K562 (cell line): ENCODE results near the gene LRRIQ1. TPM values are rescaled to one million over a fixed set of nuclear protein-coding genes. Genes with fewer than 3 reads are reported as not detected.

Experiments used
- ATAC-seq: fragments of 200-7000 bp; cut with Tn5 transposase; 3 replicates; pipeline ENCODE4 v1.9.1; 2020; ENCODE audit warnings: moderate library complexity
- BruUV-seq: library from RNA; stranded (reverse); fragments of 400-500 nt; replicated peaks from 2 replicates; lab custom pipeline; 2021; lab: Mats Ljungman, UMichigan
- CTCF ChIA-PET: fragments of 300-600 bp; formaldehyde crosslinking; extraction: SDS; loops from one replicate; lab custom pipeline; 2021; ENCODE audit warnings: low intra/inter-chr PET ratio; lab: Yijun Ruan, JAX
- POLR2A ChIA-PET: fragments of 300-600, 350-650 bp; sonication (Branson Sonifier 250); formaldehyde crosslinking; extraction: SDS; loops from one replicate; lab custom pipeline; 2021; ENCODE audit warnings: antibody characterized with exemption, inconsistent platforms; lab: Yijun Ruan, JAX
- DNase-seq, 4 experiments: peaks; one replicate each; pipeline versions ENCODE4 v3.0.0 to v3.0.0-alpha.2; 2011 to 2018; ENCODE audit warnings: low spot score in 3 of 4, mixed read lengths in 3 of 4; ENCODE audit errors: extremely low read depth in 1 of 4
- FAIRE-seq: peaks from 2 replicates; lab custom pipeline; 2011; peaks lifted over from hg19 to GRCh38; lab: Jason Lieb, UNC
- H2AFZ ChIP-seq: 2 replicates; pipeline ENCODE4 v1.6.0; 2011; ENCODE audit warnings: low read depth, low read length, control low read depth, inconsistent platforms
- H3K27ac ChIP-seq: fragments of 200-600 bp; 3 replicates; pipeline ENCODE4 v1.8.0; 2011; ENCODE audit warnings: low read depth, mild to moderate bottlenecking, control low read depth, inconsistent platforms, low read length, moderate library complexity, mixed read lengths; ENCODE audit errors: extremely low read depth
- H3K27me3 ChIP-seq, 2 experiments: fragments of 300-600 bp in 1 of 2; 2 replicates in 1 of 2; 3 replicates in 1 of 2; pipeline versions ENCODE4 v1.6.0 to v1.8.0; 2011; ENCODE audit warnings: inconsistent platforms in 2 of 2, low read length in 2 of 2, mild to moderate bottlenecking in 1 of 2, mixed read lengths in 1 of 2, moderate library complexity in 1 of 2; ENCODE audit not compliant: control insufficient read depth in 2 of 2, insufficient read depth in 2 of 2
- H3K36me3 ChIP-seq: fragments of 300-600 bp; 3 replicates; pipeline ENCODE4 v1.8.0; 2011; ENCODE audit warnings: mild to moderate bottlenecking, low read length, inconsistent platforms; ENCODE audit not compliant: control insufficient read depth, insufficient read depth
- H3K4me1 ChIP-seq, 2 experiments: fragments of 200-600 bp in 1 of 2; replicated peaks in 1 of 2; 2 replicates in 1 of 2; 3 replicates in 1 of 2; pipeline versions ENCODE4 v1.5.1 to v1.8.0; 2011; ENCODE audit warnings: inconsistent platforms in 2 of 2, low read length in 2 of 2, mild to moderate bottlenecking in 1 of 2, mixed read lengths in 1 of 2, moderate library complexity in 1 of 2; ENCODE audit not compliant: control insufficient read depth in 2 of 2, insufficient read depth in 2 of 2
- H3K4me2 ChIP-seq: 2 replicates; pipeline ENCODE4 v1.6.1; 2011; ENCODE audit warnings: low read length, control low read depth, inconsistent platforms, mixed read lengths; ENCODE audit not compliant: insufficient read depth
- H3K4me3 ChIP-seq: fragments of 200-600 bp; sonication (generic), shearing (Covaris generic); 2 replicates; pipeline ENCODE4 v1.5.1; 2016; ENCODE audit warnings: control low read depth, inconsistent platforms
- H3K79me2 ChIP-seq: fragments of 200-600 bp; 3 replicates; pipeline ENCODE4 v1.8.0; 2011; ENCODE audit warnings: low read length, inconsistent platforms; ENCODE audit not compliant: control insufficient read depth, insufficient read depth
- H3K9ac ChIP-seq, 2 experiments: 2 replicates each; pipeline versions ENCODE4 v1.6.0 to v1.6.1; 2011; ENCODE audit warnings: low read depth in 2 of 2, low read length in 2 of 2, control low read depth in 1 of 2, inconsistent platforms in 1 of 2, mild to moderate bottlenecking in 1 of 2, mixed read lengths in 1 of 2; ENCODE audit not compliant: insufficient read depth in 1 of 2
- H3K9me1 ChIP-seq: one replicate; pipeline ENCODE4 v1.6.0; 2011; ENCODE audit warnings: inconsistent platforms, mild to moderate bottlenecking, low read length, moderate library complexity; ENCODE audit not compliant: control insufficient read depth, insufficient read depth
- H3K9me3 ChIP-seq: replicated peaks from 2 replicates; pipeline ENCODE4 v1.5.1; 2011; ENCODE audit warnings: low read depth, low read length, inconsistent platforms; ENCODE audit not compliant: control insufficient read depth, insufficient read depth
- H4K20me1 ChIP-seq: replicated peaks from 2 replicates; pipeline ENCODE4 v1.6.1; 2011; ENCODE audit warnings: low read length, inconsistent platforms, mixed read lengths; ENCODE audit not compliant: control insufficient read depth, insufficient read depth
- MAFF ChIP-seq: IDR thresholded peaks from 2 replicates; pipeline ENCODE4 v1.6.1; 2012; ENCODE audit warnings: low read length, improper control_type of control experiment
- RFX1 ChIP-seq: fragments of 450-650 bp; IDR thresholded peaks from 2 replicates; pipeline ENCODE4 v1.6.1; 2016; ENCODE audit warnings: mild to moderate bottlenecking, moderate library complexity
- RFX5 ChIP-seq: IDR thresholded peaks from 2 replicates; pipeline ENCODE4 v1.6.1; 2011; ENCODE audit warnings: low read depth, mild to moderate bottlenecking, improper control_type of control experiment, low read length
- ZSCAN32 ChIP-seq: fragments of 450-650 bp; formaldehyde crosslinking; IDR thresholded peaks from 2 replicates; pipeline ENCODE4 v1.4.0; 2020; ENCODE audit warnings: mild to moderate bottlenecking, moderate library complexity
- WGBS: fragments of 100-300 bp; shearing (Covaris generic); methylation state at CpG from one replicate; pipeline ENCODE4 v1.1.6; 2016; ENCODE audit warnings: low coverage, mixed read lengths; ENCODE audit not compliant: insufficient coverage; ENCODE audit errors: missing lambda C conversion rate; 5-methylcytosine and 5-hydroxymethylcytosine counted together
- in situ Hi-C: fragments of 300-500 bp; cut with MboI; formaldehyde crosslinking; loops from 4 replicates; pipeline ENCODE4 v1.15.0; 2018; ENCODE audit warnings: inconsistent platforms, mixed read lengths
- intact Hi-C: fragments of 100-400 bp; cut with micrococcal nuclease; formaldehyde crosslinking; loops from 2 replicates; pipeline ENCODE4 v1.14.2; 2022
- polyA plus RNA-seq, 8 experiments: library from polyadenylated mRNA; depleted of rRNA in 4 of 8; stranded (reverse) in 5 of 8; unstranded in 3 of 8; fragments of >200 nt; fragmentation: Nextera tagmentation in 2 of 8; fragmentation: Illumina TruSeq in 1 of 8; extraction: Ambion mirVana in 2 of 8; extraction: Trizol in 1 of 8; gene quantifications; 2 replicates each; pipeline versions ENCODE4 v1.2.1 to v1.2.3, GENCODE V29; 2011 to 2014; ENCODE audit warnings: inconsistent platforms in 1 of 8, missing spikeins in 1 of 8
- total RNA-seq, 7 experiments: library from RNA; depleted of rRNA in 6 of 7; stranded (reverse); fragments of >200 nt in 6 of 7; fragmentation: Illumina TruSeq in 2 of 7; extraction: Trizol in 2 of 7; gene quantifications; 2 replicates each; pipeline versions ENCODE4 v1.2.1 to v1.2.3, GENCODE V29; 2011 to 2021; ENCODE audit warnings: low replicate concordance in 1 of 7
- TF ChIP-seq, protein P1 (sequence below), 2 experiments: fragments of 450-650 bp; IDR thresholded peaks; 2 replicates each; pipeline ENCODE4 v1.6.1; 2016
- TF ChIP-seq, protein P2 (sequence below): fragments of 250-450 bp; sonication (Bioruptor Pico); IDR thresholded peaks from 2 replicates; pipeline ENCODE4 v1.8.0; 2021; ENCODE audit warnings: mild to moderate bottlenecking, moderate library complexity

Gene LRRIQ1
- total and polyA plus RNA-seq, 9 of the 15 experiments (the other 6 are each of a cell fraction or from before 2014, with no cell fraction given), result not detected

DNA sequence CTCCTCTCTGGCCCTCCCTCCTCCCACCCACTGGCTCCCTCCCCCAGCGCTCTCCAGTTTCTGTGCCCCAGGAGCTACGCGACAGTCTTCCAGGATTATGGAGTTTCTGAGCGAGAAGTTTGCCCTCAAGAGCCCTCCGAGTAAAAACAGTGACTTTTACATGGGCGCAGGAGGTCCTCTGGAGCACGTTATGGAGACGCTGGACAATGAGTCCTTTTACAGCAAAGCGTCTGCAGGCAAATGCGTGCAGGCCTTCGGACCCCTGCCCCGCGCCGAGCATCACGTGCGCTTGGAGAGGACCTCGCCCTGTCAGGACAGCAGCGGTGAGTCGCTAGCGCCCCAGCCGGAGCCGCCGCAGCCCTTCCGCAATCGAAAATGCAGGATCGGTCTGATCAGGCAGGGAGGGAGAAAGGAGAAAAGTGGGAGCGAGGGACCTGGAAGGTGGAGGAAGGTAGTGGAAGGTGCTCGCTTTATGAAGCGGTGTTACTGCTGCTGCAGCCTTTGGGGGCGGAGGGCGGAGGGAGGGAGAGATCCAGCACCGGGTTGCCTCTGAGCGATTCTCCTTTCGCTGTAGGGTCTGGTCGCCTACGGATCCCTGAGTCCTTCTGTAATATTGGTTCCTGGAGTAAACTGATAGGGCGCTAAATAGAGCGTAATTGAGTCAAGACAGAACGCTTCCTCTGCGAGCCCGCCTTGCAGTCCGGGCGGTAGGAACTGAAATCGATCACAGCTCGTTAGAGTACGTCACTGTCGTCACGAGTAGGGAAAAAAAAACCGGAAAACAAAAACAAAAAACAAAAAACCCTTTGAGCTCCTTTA, 244.2 kb downstream of the LRRIQ1 start, which contains the start of gene ALX1:
Gene ALX1 (plus strand): TSS at position 56 of the 819 bp plus-strand sequence. CDS start 42 bp downstream, at position 98.
- Histone ChIP-seq H3K79me2 (no peaks in the 10 kb centered on the region), H3K27me3 (no peaks in the 10 kb centered on the region), H3K9me3 (no peaks in the 10 kb centered on the region), H3K27ac (no peak within 1 kb of the TSS), H4K20me1 (no peaks in the 10 kb centered on the region), H3K4me2 (peak within 1 kb of the TSS; percentile 5; the same call in 1 of the 2 replicates), H2AFZ (no peak within 1 kb of the TSS), H3K4me1 (no peaks in the 10 kb centered on the region), H3K9ac (no peak within 1 kb of the TSS), H3K4me3 (no peak within 1 kb of the TSS), H3K9me1 (no peaks in the 10 kb centered on the region), H3K36me3 (no peaks in the 10 kb centered on the region)
- 3% methylated on average over 36 of the region's 49 CpGs for WGBS
- TF ChIP-seq RFX1 (no peak), MAFF (no peak), RFX5 (no peak), ZSCAN32 (CRISPR knock-in tag) (no peak)
- TF ChIP-seq, protein P1, sequence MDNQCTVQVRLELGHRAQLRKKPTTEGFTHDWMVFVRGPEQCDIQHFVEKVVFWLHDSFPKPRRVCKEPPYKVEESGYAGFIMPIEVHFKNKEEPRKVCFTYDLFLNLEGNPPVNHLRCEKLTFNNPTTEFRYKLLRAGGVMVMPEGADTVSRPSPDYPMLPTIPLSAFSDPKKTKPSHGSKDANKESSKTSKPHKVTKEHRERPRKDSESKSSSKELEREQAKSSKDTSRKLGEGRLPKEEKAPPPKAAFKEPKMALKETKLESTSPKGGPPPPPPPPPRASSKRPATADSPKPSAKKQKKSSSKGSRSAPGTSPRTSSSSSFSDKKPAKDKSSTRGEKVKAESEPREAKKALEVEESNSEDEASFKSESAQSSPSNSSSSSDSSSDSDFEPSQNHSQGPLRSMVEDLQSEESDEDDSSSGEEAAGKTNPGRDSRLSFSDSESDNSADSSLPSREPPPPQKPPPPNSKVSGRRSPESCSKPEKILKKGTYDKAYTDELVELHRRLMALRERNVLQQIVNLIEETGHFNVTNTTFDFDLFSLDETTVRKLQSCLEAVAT (IDR thresholded peaks at IDR 0.05), result no peak
- TF ChIP-seq, protein P2, sequence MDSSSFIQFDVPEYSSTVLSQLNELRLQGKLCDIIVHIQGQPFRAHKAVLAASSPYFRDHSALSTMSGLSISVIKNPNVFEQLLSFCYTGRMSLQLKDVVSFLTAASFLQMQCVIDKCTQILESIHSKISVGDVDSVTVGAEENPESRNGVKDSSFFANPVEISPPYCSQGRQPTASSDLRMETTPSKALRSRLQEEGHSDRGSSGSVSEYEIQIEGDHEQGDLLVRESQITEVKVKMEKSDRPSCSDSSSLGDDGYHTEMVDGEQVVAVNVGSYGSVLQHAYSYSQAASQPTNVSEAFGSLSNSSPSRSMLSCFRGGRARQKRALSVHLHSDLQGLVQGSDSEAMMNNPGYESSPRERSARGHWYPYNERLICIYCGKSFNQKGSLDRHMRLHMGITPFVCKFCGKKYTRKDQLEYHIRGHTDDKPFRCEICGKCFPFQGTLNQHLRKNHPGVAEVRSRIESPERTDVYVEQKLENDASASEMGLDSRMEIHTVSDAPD (CRISPR knock-in tag), result no peak
- ATAC-seq (no peak), DNase-seq (no peak), FAIRE-seq (no peak)
- in situ Hi-C loops (no loop called here), intact Hi-C loops (no loop called here)
- POLR2A ChIA-PET, result no interaction called here
- CTCF ChIA-PET, result no interaction called here
- no TSS peak for BruUV-seq
